Vagina (tissue), 2 donors: ENCODE results near the gene TTC39B.

Source experiments
- POLR2AphosphoS5 ChIP-seq, 2 donors: sonication (generic); formaldehyde crosslinking; IDR thresholded peaks; one replicate each; pipeline ENCODE4 v1.9.0; 2017; ENCODE audit warnings: antibody characterized with exemption in 2 of 2, mild to moderate bottlenecking in 2 of 2, low read depth in 1 of 2; ENCODE audit not compliant: insufficient read depth in 1 of 2
- TF ChIP-seq, protein P1 (sequence below), 3 experiments: fragments of 450-650 bp in 2 of 3; fragments of 200-600 bp in 1 of 3; sonication (generic) in 1 of 3; IDR thresholded peaks; one replicate each; pipeline ENCODE4 v1.5.1; 2017 to 2019; ENCODE audit warnings: antibody characterized with exemption in 3 of 3, mild to moderate bottlenecking in 2 of 3, moderate library complexity in 2 of 3

DNA sequence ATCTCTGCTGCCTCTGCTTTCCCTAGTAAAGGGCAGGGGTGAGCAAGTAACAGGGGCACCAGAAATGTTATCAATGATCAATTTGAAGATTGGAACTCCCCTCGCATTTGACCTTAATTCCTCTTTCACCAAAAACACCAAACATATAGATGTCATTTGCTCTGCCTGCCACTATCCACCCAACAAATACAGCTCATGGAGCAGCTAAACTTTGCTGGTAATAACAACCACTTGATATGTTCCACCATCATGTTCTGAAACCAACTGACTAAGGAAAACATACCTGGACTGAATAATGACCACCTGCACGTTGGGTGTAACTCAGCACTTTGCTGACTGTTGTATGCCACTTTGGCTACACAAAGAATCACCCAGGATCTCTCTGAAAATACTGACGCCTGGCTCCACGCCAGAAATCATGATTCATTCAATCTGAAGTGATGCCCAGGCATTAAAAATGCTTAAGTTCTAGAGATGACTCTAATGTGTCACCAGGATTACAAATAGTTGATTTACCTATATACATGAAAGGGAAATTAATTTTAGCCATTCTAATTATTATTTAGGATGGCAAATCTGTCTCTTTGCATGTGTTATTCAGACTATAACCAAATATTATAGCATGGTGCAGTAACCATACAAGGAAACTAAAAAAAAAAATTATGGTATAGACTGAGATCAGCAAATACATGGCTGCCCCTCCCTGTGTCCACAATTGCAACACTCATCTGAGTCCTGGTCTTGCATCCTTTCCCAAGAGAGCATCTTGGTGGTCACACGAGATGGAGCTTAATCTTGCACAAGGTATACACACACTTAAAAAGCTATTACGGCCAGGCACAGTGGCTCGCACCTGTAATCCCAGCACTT is 43.1 kb upstream of the TTC39B start:
- TF ChIP-seq, protein P1, sequence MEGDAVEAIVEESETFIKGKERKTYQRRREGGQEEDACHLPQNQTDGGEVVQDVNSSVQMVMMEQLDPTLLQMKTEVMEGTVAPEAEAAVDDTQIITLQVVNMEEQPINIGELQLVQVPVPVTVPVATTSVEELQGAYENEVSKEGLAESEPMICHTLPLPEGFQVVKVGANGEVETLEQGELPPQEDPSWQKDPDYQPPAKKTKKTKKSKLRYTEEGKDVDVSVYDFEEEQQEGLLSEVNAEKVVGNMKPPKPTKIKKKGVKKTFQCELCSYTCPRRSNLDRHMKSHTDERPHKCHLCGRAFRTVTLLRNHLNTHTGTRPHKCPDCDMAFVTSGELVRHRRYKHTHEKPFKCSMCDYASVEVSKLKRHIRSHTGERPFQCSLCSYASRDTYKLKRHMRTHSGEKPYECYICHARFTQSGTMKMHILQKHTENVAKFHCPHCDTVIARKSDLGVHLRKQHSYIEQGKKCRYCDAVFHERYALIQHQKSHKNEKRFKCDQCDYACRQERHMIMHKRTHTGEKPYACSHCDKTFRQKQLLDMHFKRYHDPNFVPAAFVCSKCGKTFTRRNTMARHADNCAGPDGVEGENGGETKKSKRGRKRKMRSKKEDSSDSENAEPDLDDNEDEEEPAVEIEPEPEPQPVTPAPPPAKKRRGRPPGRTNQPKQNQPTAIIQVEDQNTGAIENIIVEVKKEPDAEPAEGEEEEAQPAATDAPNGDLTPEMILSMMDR (IDR thresholded peaks at IDR 0.05): no peak
- no peak for TF ChIP-seq POLR2AphosphoS5 (IDR thresholded peaks at IDR 0.05; ENCODE audit: insufficient read depth in 1 of 2, low read depth in 1 of 2)
